B cell (primary cell): ENCODE data around the gene PLG.

Experiments used
- EZH2 ChIP-seq: IDR thresholded peaks from 2 replicates; pipeline ENCODE4 v1.6.1; 2012; ENCODE audit warnings: borderline replicate concordance, low read depth, mild to moderate bottlenecking, moderate library complexity, low read length; ENCODE audit not compliant: insufficient read depth, poor library complexity, severe bottlenecking
- TF ChIP-seq, protein P1 (sequence below): fragments of 200-600 bp; IDR thresholded peaks from one replicate; pipeline ENCODE4 v1.8.0; 2022; ENCODE audit warnings: antibody characterized with exemption, mild to moderate bottlenecking

GRCh38 chr6:160756871-160757270 is 54.8 kb downstream of the PLG start:
- TF ChIP-seq, protein P1, sequence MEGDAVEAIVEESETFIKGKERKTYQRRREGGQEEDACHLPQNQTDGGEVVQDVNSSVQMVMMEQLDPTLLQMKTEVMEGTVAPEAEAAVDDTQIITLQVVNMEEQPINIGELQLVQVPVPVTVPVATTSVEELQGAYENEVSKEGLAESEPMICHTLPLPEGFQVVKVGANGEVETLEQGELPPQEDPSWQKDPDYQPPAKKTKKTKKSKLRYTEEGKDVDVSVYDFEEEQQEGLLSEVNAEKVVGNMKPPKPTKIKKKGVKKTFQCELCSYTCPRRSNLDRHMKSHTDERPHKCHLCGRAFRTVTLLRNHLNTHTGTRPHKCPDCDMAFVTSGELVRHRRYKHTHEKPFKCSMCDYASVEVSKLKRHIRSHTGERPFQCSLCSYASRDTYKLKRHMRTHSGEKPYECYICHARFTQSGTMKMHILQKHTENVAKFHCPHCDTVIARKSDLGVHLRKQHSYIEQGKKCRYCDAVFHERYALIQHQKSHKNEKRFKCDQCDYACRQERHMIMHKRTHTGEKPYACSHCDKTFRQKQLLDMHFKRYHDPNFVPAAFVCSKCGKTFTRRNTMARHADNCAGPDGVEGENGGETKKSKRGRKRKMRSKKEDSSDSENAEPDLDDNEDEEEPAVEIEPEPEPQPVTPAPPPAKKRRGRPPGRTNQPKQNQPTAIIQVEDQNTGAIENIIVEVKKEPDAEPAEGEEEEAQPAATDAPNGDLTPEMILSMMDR: no peak
- TF ChIP-seq EZH2: no peak
